HG03460 (cell line): Measurements from ENCODE around the gene AUTS2.

ENCODE experiments used
- ATAC-seq: cut with Tn5 transposase; IDR thresholded peaks from one replicate; pipeline ENCODE4 v1.9.1; 2021; ENCODE audit not compliant: unreplicated experiment

The AUTS2 gene

GRCh38 chr7:69754476-69754875 lies 156.2 kb downstream of the AUTS2 start:
- ATAC-seq: no peak

GRCh38 chr7:69756235-69756634 lies 158.0 kb downstream of the AUTS2 start:
- no peak for ATAC-seq

DNA sequence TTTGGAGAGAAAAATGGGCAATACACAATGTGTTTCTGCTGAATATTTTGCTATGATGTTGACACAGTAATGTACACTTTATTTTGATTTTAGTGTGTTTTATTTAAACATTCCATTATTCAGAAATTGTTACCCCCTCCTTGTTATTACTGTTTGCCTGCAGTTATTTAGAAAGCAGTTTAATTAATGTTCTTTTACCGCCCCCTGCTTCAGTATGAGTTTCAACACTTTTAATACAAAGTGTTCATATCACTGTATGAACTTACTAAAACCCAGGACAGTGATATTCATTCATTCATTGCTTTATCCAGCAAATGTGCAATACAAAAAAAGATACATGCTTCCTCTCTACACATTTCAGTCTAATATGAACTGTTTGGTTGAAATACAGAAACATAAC lies 159.3 kb downstream of the AUTS2 start:
- ATAC-seq: no peak

GRCh38 chr7:69757981-69758430 lies 159.7 kb downstream of the AUTS2 start:
- no peak for ATAC-seq

GRCh38 chr7:69759373-69759772 lies 161.1 kb downstream of the AUTS2 start:
- ATAC-seq: no peak

- no peak for ATAC-seq
These were observed 163.1 kb downstream of the AUTS2 start for GRCh38 chr7:69761290-69761922.

GRCh38 chr7:69762821-69763352 lies 164.6 kb downstream of the AUTS2 start:
- ATAC-seq: no peak

DNA sequence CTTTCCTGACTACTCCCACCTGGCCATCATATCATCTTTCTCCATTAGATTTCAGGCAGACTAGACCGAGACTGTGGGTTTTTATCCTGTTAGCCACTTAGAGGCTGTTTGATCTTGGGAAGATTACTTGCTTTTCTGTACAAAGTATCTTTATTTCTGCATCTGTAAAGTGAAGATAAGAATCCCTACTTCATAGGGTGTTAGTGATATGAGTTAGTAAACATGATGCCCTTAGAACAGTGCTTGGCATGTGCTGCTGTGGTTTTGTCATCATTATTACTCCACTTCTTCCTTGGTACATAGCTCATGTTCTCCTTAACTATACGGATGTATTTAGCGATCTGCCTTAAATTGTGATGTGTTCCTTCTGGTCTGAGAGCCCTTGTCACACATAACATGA lies 165.2 kb downstream of the AUTS2 start:
- ATAC-seq: no peak

DNA sequence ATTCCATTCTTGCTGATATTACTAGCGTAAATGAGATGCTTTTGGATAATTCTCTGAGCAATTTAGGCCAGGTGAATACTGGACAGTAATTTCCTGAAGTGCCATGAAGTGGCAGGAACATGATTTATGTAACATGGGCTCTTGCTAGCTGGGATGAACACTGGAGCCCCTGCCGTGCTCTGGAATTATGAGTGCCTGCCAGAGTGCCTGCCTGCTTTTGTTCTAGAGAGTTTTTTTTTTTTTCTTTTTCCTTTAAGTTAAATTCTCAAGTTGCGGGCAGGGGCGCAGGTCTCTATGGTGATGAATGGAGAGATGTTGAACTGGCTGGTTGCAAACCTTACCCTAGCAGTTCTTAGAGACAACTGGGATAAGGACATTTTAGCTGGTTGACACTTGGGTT lies 165.9 kb downstream of the AUTS2 start:
- no peak for ATAC-seq

GRCh38 chr7:69764681-69765080 lies 166.4 kb downstream of the AUTS2 start:
- no peak for ATAC-seq

DNA sequence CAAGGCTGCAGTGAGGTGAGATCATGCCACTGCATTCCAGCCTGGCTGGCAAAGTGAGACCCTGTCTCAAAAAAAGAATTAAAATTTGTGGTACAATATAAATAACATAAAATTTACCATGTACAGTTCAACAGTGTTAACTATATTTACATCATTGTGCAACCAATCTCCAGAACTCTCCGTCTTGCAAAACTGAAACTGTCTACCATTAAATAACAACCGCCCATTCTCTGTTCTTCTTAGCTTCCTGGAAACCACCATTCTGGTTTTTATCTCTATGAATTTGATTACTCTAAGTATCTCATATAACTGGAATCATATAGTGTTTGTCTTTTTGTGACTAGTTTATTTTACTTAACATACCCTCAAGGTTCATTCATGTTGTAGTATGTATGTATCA lies 167.6 kb downstream of the AUTS2 start:
- no peak for ATAC-seq

DNA sequence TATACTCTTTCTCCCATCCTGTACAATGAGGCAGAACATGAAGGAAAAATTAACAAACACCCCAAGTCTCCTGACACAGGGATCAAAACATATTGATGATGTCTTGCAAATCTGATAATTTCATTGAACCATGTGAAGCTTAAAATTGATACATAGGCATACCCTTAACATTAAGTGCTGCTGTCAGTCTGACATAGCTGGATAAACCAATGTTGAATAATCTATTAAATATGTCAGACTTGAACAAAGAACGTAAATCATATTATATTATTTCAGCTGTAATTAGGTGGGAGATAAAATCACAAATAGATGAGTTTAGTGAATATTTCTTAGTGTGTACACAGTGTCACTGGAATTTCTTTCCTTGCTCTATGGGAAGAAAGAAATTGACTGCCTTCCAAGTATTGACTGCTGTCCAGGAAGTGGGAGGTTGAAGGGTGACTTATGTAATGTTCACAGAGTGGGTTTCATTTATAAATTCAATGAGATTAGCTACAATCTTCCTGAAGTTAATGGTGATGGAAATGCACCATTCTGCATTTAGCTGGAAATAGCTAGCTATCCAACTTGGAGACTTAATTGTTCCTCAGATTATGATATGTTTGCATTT lies 170.8 kb downstream of the AUTS2 start:
- ATAC-seq: no peak

DNA sequence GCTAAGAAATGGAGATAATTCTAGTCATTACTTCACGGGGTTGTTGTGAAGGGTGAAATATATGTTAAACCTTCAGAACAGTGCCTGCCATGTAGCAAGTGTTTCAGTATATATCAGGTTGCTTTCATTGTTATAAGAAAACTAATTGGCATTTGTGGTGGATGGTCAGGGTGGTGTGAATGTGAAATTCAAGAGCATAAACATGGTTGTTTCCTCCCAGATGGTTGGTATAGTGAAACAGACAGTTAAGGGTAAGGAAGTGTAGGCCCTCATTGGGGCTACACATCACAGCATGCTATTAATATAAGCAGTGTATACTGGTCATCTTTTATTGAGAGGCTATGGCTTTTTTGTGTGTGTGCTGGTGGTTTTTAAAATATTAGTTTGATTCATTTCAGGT lies 171.6 kb downstream of the AUTS2 start:
- no peak for ATAC-seq

- no peak for ATAC-seq
These were observed 172.3 kb downstream of the AUTS2 start for GRCh38 chr7:69770613-69771012.

DNA sequence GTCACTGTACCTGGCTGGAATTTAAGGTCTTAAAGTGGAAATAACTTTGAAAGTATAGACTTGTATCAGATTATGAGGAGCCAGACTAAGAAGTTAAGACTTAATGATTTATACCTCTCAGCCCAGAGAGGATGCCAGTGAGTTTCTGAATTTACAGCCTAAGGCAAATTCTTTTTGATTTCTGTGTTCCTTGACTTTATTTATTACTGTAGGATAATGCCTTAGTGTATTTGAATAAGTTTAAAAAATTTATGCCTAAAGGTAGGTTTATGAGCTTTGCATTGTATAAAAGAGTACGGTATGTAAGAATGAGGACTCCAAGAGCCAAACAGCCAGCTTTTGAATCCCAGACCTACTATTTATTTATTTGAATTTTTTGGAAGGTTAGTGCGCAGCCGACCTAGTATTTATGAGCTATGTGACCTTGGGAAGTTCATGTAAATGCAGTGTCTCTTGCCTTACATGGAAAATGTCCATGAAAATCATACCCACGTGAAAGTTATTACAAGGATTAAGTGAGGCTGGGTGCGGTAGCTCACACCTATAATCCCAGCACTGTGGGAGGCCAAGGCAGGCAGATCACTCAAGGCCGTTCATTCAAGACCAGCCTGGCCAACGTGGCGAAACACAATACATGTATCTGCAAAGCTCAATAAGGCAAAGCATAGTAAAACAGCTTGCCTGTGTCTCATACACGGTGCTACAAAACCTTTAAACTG lies 174.6 kb downstream of the AUTS2 start:
- no peak for ATAC-seq

DNA sequence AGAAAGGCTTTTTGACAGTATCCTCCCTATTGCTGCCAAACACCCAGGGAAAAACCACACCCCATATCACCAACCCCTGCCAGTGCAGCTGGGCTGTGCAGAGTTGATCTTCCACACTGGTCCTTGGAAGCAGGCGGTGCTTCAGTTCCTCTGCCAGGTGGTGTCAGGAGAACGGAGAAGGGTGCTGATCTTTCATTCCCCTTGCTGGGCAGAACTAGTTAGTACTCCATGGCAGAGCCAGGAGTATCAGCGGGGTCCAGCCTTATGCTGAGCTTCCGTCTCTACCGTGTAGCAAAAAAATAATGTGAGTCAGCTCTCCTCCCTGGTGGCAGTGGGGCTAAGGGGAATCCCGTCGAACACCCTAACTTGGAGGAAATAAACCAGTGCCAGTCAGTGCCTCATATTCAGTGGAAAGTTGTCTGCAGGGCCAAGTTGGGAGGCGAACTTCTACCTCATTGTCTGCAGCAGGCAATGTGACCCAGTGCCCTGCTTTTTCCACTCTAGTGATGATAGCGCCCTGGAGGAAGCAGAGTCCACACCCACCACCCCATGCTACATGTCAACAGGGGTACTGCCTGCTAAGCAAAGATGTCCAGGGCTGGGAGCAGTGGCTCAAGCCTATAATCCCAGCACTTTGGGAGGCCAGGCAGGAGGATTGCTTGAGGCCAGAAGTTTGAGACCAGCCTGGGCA lies 175.4 kb downstream of the AUTS2 start:
- ATAC-seq: no peak

- no peak for ATAC-seq
These were observed 177.0 kb downstream of the AUTS2 start for GRCh38 chr7:69775231-69775771.

DNA sequence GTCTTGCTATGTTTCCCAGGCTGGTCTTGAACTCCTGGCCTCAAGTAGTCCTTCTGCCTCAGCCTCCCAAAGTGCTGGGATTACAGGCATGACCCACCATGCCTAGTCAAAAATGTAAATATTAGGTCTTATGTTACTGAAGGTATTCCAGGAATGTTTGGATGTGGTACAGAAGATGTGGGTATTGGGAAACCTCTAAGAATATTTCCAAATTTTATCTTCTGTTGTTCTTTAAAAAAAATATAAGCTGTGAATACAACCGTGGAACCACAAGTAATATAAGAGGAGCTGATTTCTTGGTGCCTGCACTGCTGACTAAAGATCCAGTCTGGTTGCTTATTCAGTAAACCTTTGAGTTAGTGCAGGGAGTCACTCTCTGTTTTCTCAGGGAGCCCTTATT lies 178.3 kb downstream of the AUTS2 start:
- no peak for ATAC-seq

DNA sequence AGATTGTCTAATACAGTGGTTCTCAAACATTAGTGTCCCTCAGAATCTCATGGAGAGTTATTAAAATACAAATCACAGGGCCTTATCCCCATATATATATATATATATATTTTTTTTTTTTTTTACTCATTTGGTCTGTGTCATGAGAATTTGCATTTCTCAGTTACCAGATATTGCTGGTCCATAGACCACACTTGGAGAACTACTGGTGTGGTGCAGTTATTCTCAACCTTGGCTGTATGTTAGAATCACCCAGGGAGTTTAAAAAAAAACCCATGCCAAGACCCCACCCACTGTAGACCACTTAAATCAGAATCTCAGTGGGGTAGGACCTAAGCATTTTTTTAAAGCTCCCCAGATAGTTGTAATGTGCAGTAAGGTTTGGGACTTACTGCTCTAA lies 179.9 kb downstream of the AUTS2 start:
- ATAC-seq: peak; percentile 57

DNA sequence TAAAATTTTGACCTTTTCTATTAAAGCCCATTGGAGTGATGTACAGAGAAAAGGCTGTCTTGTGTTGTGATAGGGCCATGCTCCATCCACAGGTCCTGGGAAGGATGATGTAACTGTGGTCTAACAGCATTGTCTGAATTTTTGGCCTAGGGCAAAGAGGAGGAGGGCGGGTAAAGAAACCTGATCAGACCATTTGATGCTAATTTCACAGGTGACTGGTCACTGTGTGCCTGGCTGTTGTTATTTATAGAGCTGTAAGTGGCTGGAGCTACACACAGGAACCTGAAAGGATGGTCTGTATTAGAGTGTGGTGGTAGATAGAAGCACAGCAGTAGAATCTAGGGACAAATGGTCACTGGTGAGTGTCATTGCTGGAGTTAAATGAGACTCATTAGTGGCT lies 182.1 kb downstream of the AUTS2 start:
- ATAC-seq: no peak

- ATAC-seq: no peak
These were observed 183.2 kb downstream of the AUTS2 start for GRCh38 chr7:69781412-69781846.
